A673 (cell line): ENCODE results near the gene FCN1. TPM values are rescaled to one million over a fixed set of nuclear protein-coding genes. Genes with fewer than 3 reads are reported as not detected.

Experiments used
- BruUV-seq: library from RNA; stranded (reverse); fragments of 400-500 nt; replicated peaks from 2 replicates; lab custom pipeline; 2021; lab: Mats Ljungman, UMichigan
- CTCF ChIA-PET: fragments of 300-600 bp; sonication (Branson Sonifier 250); formaldehyde crosslinking; loops from one replicate; lab custom pipeline; 2022; ENCODE audit warnings: antibody characterized with exemption; lab: Charles Lee
- POLR2A ChIA-PET: fragments of 300-600 bp; sonication (Branson Sonifier 250); formaldehyde crosslinking; loops from one replicate; lab custom pipeline; 2022; ENCODE audit warnings: antibody characterized with exemption; ENCODE audit not compliant: low non-redundant PET; lab: Charles Lee
- DNase-seq: peaks from one replicate; pipeline ENCODE4 v3.0.0-alpha.2; 2015; ENCODE audit warnings: low spot score
- H3K27ac ChIP-seq: fragments of 200-600 bp; sonication (generic); 2 replicates; pipeline ENCODE4 v1.5.1; 2016; ENCODE audit warnings: mixed run types, low read depth, mild to moderate bottlenecking, mixed read lengths, antibody characterized with exemption, low read length; ENCODE audit not compliant: poor library complexity, severe bottlenecking
- H3K27me3 ChIP-seq: fragments of 200-600 bp; sonication (generic); replicated peaks from 2 replicates; pipeline ENCODE4 v1.6.1; 2017; ENCODE audit warnings: mixed run types, low read depth, mild to moderate bottlenecking, mixed read lengths, antibody characterized with exemption, low read length; ENCODE audit not compliant: insufficient read depth, poor library complexity
- H3K36me3 ChIP-seq: fragments of 200-600 bp; sonication (generic); 2 replicates; pipeline ENCODE4 v1.6.1; 2016; ENCODE audit warnings: mixed run types, mild to moderate bottlenecking, mixed read lengths, antibody characterized with exemption, low read length; ENCODE audit not compliant: insufficient read depth, poor library complexity, severe bottlenecking
- H3K4me1 ChIP-seq: fragments of 200-600 bp; sonication (generic); 2 replicates; pipeline ENCODE4 v1.6.1; 2017; ENCODE audit warnings: mixed run types, mild to moderate bottlenecking, mixed read lengths, antibody characterized with exemption, low read length; ENCODE audit not compliant: insufficient read depth, poor library complexity, severe bottlenecking
- H3K4me3 ChIP-seq: fragments of 200-600 bp; sonication (generic); 2 replicates; pipeline ENCODE4 v1.5.1; 2016; ENCODE audit warnings: low read depth, mixed run types, mild to moderate bottlenecking, mixed read lengths, low read length; ENCODE audit not compliant: poor library complexity, severe bottlenecking
- H3K9me3 ChIP-seq: fragments of 200-600 bp; sonication (generic); 2 replicates; pipeline ENCODE4 v1.6.1; 2016; ENCODE audit warnings: mixed run types, low read depth, mild to moderate bottlenecking, mixed read lengths, antibody characterized with exemption, low read length; ENCODE audit not compliant: poor library complexity, severe bottlenecking
- CTCF ChIP-seq: fragments of 300-800, 200-600 bp; sonication (generic); conservative IDR thresholded peaks from 2 replicates; pipeline ENCODE4 v1.5.1; 2017; ENCODE audit warnings: low read depth, mild to moderate bottlenecking, antibody characterized with exemption, low read length, moderate library complexity, mixed read lengths
- EZH2 ChIP-seq: fragments of 200-600 bp; sonication (generic); IDR thresholded peaks from 2 replicates; pipeline ENCODE4 v1.6.1; 2017; ENCODE audit warnings: borderline replicate concordance, low read depth, mild to moderate bottlenecking, mixed read lengths, antibody characterized with exemption, low read length; ENCODE audit not compliant: poor library complexity, severe bottlenecking
- intact Hi-C: fragments of 100-400 bp; cut with micrococcal nuclease; formaldehyde crosslinking; loops from one replicate; pipeline ENCODE4 v1.10.0; 2022; ENCODE audit not compliant: unreplicated experiment
- total RNA-seq: library from RNA; stranded (reverse); gene quantifications from 2 replicates; pipeline ENCODE4 v1.2.3, GENCODE V29; 2021

Gene FCN1
- total RNA-seq, 1 experiment from 2014 or later, result not detected

GRCh38 chr9:134898319-134898718 is 19.4 kb downstream of the FCN1 start:
- DNase-seq, result no peak
- CTCF ChIA-PET, result no interaction called here

DNA sequence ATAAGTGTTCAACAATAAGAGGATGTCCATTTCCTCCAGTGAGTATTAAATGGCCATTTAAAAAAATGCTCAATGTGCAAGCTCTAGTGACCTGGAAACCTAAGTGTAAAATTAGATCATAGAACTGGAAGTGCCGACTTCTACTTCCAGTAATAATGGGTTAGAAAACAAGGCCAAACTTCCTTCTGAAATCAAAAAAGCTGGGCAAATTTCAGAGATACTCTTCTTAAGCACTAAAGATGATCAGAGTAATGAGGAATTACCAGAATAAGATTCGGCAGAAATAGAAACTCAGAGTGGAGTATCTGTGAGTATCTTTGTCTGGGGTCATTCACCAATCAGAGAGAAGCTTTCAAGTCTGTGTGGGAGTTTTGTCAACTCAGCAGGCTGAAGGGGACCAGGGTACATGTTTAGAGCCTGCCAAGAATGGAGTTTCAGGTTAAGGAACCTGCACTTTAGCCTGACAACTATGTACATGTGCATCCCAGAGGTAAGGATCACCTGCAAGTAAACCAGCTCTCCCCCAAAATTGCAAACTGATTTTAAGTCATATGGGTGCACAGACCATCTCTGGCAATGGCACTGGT is 20.0 kb downstream of the FCN1 start:
- no peak overlapping the region for H3K4me3 ChIP-seq
- no TSS peak for BruUV-seq
- H3K36me3 ChIP-seq, result no peaks in the 10 kb centered on the region
- intact Hi-C loops, result no loop called here
- no peaks in the 10 kb centered on the region for H3K27me3 ChIP-seq
- H3K9me3 ChIP-seq, result no peaks in the 10 kb centered on the region
- POLR2A ChIA-PET, result no interaction called here
- no peak overlapping the region for H3K27ac ChIP-seq
- no peak for TF ChIP-seq EZH2
- no peak for DNase-seq
- CTCF ChIA-PET, result no interaction called here
- H3K4me1 ChIP-seq, result peaks cover 20% of the 10 kb centered on the region

More at GRCh38 chr9:134898319-134898718, 19.4 kb downstream of the FCN1 start:
- H3K27ac ChIP-seq, result no peak overlapping the region
- no peak overlapping the region for H3K4me3 ChIP-seq
- intact Hi-C loops, result no loop called here
- no TSS peak for BruUV-seq
- no peaks in the 10 kb centered on the region for H3K36me3 ChIP-seq
- peaks cover 20% of the 10 kb centered on the region for H3K4me1 ChIP-seq
- POLR2A ChIA-PET, result no interaction called here
- no peak for TF ChIP-seq CTCF
- no peak for TF ChIP-seq EZH2
- H3K9me3 ChIP-seq, result no peaks in the 10 kb centered on the region
- no peaks in the 10 kb centered on the region for H3K27me3 ChIP-seq

DNA sequence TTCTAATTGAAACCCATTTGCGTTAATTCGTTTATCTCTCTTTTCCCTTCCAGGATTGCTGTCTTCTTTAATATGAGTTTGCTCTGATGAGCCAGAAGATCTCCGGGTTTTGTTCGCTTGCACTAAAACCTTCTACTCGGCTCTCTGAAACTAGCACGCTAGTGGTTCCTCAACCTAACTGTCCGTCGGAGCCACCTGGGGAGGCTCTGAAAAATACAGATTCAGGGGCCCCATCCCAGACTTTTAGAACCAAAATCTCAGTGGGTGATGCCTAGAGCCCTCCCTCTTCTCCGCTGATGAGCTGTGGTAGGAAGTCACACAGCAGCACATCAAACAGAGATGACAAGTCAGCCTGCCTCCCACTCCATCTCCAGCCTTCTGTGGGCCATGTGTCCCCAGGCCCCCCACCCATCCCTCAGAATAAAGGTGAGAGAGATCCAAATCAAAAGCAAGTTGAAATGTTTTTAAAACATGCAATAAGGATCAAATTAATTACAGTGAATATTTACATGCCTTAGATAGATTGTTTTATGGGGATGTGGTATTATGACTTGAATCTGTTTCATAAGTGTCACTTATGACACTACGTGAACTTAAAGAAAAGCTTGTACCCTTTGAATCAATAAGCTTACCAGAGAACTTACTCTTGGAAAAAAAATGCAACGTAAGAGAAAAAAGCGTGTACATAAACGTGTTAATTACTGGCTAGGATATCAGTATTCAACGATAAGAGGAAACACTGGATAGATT is 20.7 kb downstream of the FCN1 start:
- intact Hi-C loops, result no loop called here
- no peaks in the 10 kb centered on the region for H3K9me3 ChIP-seq
- POLR2A ChIA-PET, result no interaction called here
- H3K4me1 ChIP-seq, result peaks cover 20% of the 10 kb centered on the region
- CTCF ChIA-PET, result no interaction called here
- TF ChIP-seq EZH2 (no peak), CTCF (no peak)
- H3K27me3 ChIP-seq, result no peaks in the 10 kb centered on the region
- no peaks in the 10 kb centered on the region for H3K36me3 ChIP-seq
- BruUV-seq, result no TSS peak
- peak overlapping the region; percentile 60 for H3K27ac ChIP-seq
- no peak overlapping the region for H3K4me3 ChIP-seq
- DNase-seq, result no peak
